ENCODE measurements around the gene PSENEN.

Gene PSENEN

DNA sequence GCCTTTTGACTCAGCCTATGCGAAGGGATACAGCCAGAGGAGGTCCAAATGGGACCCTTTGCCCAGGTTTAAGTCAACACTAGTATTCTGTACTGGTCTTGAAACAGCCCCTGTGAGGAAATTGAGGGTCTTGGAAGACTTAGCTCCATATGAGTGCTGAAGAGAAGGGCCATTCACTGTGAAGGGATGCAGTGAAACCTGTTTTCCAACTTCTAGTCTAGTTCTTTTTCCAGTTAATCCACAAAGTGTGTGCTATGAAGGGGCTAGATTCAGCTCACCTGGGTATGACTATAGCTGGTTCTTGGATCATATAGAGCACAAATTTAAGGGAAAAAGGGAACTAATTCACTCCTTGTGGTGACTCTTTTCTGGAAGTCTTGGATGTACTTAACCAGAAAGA lies 37.1 kb upstream of the PSENEN start:
- TF ChIP-seq, protein P1, sequence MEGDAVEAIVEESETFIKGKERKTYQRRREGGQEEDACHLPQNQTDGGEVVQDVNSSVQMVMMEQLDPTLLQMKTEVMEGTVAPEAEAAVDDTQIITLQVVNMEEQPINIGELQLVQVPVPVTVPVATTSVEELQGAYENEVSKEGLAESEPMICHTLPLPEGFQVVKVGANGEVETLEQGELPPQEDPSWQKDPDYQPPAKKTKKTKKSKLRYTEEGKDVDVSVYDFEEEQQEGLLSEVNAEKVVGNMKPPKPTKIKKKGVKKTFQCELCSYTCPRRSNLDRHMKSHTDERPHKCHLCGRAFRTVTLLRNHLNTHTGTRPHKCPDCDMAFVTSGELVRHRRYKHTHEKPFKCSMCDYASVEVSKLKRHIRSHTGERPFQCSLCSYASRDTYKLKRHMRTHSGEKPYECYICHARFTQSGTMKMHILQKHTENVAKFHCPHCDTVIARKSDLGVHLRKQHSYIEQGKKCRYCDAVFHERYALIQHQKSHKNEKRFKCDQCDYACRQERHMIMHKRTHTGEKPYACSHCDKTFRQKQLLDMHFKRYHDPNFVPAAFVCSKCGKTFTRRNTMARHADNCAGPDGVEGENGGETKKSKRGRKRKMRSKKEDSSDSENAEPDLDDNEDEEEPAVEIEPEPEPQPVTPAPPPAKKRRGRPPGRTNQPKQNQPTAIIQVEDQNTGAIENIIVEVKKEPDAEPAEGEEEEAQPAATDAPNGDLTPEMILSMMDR (conservative IDR thresholded peaks at IDR 0.05; ENCODE audit: low read length), result no peak
- no peak overlapping the region for H3K4me3 ChIP-seq (ENCODE audit: low read length)
- no peak for DNase-seq (ENCODE audit: low read depth)

GRCh38 chr19:35710784-35711723 lies 34.4 kb upstream of the PSENEN start:
- H3K4me3 ChIP-seq (ENCODE audit: low read length), result no peak overlapping the region
- TF ChIP-seq, protein P1 (conservative IDR thresholded peaks at IDR 0.05; ENCODE audit: low read length), result no peak
- DNase-seq (ENCODE audit: low read depth), result no peak

DNA sequence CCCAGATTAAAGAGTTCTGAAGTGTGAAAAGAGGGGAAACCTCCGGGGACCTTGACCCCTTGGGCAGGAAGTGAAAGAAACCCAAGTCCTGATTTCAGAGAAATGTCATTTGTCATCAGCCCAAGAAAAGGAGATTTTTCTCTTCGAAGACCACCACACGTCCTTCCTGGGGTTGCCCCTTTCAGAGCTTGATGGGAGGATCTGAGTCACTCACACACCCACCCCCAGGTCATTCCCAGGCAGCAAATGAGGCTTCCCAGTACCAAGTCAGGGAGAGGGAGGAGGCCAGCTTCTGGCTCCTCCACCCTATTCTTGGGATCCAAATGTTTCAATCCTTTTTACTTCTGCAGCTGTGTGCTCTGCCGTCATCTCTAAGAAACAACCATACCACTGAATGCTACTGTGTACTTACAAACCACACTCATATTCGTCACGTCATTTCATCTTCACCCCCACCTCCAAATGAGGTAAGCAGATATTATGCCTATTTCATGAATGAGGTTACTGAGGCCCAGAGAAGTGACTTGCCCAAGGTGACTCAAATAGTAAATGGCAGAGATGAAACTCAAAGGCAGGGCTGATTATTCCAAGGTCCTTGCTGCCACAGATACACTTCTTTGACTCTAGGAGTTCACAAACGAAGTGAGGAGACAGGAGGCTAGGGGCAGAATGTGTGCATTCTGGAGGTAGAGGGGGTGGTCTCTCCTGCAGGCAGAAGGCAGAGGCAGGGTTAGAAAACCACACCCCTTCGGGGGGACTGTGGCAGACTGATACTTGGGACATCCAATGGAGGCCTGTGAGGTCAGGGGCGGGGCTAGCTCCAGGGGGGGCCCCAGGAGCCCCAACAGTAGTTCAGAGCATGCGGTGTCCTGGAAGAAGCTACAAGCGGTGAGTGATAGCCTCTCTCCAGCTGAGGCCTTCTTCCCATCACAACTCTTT lies 32.6 kb upstream of the PSENEN start:
- TF ChIP-seq, protein P1 (conservative IDR thresholded peaks at IDR 0.05; ENCODE audit: low read length), result no peak

GRCh38 chr19:35713506-35713850 lies 32.0 kb upstream of the PSENEN start:
- TF ChIP-seq, protein P1 (conservative IDR thresholded peaks at IDR 0.05; ENCODE audit: low read length), result no peak
- no peak for DNase-seq (ENCODE audit: low read depth)
- H3K4me3 ChIP-seq (ENCODE audit: low read length), result no peak overlapping the region

More for the DNA sequence above, 32.6 kb upstream of the PSENEN start:
- no peak for DNase-seq (ENCODE audit: low read depth)
- H3K4me3 ChIP-seq (ENCODE audit: low read length), result no peak overlapping the region

DNA sequence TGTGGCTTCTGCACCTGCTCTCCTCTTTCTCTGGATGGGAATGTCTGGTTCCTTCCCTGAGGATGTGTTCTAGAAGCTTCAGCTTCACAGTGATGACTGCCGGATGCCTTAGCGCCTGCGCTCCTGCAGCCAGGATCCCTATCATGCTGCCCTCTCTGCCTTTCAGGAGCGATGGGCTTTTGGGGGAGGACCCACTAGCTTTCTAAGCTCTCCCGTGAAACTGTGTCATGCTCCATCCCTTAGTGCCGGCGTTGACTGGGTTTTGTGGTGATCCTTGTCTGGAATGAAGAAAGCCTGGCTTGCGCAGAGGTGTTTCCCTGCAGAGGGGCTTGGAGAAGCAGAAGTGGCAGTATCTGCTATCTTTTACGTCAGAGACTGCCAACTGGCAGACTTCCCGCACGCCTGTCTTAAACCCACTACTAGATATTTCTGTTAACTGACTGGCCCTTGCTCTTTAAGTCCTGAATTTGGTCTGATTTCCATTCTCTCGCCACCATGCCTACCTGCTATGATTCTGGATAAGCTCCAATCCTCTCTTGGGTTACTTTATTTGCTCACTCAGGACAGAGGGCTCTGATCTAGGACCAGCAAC lies 31.5 kb upstream of the PSENEN start:
- TF ChIP-seq, protein P1 (conservative IDR thresholded peaks at IDR 0.05; ENCODE audit: low read length), result no peak
- DNase-seq (ENCODE audit: low read depth), result no peak
- no peak overlapping the region for H3K4me3 ChIP-seq (ENCODE audit: low read length)

DNA sequence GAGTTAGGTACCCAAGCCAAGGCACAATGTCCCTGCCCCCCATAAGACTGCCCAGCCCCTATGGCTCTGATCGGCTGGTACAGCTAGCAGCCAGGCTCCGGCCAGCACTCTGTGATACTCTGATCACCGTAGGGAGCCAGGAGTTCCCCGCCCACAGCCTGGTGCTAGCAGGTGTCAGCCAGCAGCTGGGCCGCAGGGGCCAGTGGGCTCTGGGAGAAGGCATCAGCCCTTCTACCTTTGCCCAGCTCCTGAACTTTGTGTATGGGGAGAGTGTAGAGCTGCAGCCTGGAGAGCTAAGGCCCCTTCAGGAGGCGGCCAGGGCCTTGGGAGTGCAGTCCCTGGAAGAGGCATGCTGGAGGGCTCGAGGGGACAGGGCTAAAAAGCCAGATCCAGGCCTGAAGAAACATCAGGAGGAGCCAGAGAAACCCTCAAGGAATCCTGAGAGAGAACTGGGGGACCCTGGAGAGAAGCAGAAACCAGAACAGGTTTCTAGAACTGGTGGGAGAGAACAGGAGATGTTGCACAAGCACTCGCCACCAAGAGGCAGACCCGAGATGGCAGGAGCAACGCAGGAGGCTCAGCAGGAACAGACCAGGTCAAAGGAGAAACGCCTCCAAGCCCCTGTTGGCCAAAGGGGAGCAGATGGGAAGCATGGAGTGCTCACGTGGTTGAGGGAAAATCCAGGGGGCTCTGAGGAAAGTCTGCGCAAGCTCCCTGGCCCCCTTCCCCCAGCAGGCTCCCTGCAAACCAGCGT lies 30.7 kb upstream of the PSENEN start:
- no peak overlapping the region for H3K4me3 ChIP-seq (ENCODE audit: low read length)
- no peak for DNase-seq (ENCODE audit: low read depth)

More for the DNA sequence above, 30.7 kb upstream of the PSENEN start:
- TF ChIP-seq, protein P1 (conservative IDR thresholded peaks at IDR 0.05; ENCODE audit: low read length), result no peak

Measured in AG10803 (cell line).